IPS-NIHi7 (cell line): ENCODE data around the gene DDOST.

Experiments
- DNase-seq: peaks from one replicate; pipeline ENCODE4 v3.0.0; 2012; ENCODE audit warnings: mixed read lengths; ENCODE audit errors: extremely low spot score

Gene DDOST

GRCh38 chr1:20660847-20661206, 342 bp downstream of the DDOST start:
- no peak for DNase-seq

- no peak for DNase-seq
These were observed 806 bp downstream of the DDOST start for GRCh38 chr1:20660363-20660762.

- no peak for DNase-seq
These were observed 2.8 kb downstream of the DDOST start for GRCh38 chr1:20658166-20658915.

DNA sequence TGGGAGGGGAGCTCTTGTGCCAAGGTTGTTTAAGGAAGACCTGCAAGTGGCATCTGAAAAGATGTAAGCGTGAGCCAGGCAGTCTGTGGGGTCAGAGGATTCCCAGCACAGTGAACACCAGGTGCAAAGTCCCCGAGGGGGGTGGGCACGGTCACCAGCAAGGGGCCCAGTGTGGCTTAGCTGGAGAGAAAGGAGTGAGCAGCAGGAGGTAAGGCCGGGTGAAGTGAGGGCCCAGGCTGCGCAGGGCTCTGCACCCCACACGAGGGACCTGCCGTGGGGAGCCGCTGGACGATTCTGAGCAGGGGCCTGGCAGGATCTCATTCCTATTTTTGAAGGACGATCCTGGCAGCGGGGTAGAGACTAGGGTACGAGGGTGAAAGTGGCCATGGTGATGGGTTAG, 4.1 kb downstream of the DDOST start:
- DNase-seq: no peak

- DNase-seq: peak; percentile 67
These were observed 7.0 kb downstream of the DDOST start for GRCh38 chr1:20654104-20654690.

DNA sequence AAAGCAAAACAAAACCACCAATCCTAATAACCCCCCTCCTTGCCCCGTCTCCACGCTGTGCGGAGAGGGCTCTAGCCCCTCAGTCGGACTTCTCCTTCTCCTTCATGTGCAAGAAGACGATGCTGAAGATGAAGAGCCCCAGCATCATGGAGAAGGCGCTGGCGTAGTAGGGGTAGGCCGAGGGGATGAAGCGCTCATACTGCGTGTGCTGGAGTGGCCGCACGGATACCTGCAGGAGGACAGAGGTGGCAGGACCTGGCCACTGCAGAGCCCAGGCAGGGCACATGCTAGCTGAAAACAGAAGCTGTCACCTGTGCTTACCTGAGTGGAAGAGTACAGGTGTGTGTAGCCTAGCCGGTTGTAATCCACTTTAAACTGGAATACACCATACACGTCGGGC, 8.9 kb downstream of the DDOST start:
- DNase-seq: no peak

DNA sequence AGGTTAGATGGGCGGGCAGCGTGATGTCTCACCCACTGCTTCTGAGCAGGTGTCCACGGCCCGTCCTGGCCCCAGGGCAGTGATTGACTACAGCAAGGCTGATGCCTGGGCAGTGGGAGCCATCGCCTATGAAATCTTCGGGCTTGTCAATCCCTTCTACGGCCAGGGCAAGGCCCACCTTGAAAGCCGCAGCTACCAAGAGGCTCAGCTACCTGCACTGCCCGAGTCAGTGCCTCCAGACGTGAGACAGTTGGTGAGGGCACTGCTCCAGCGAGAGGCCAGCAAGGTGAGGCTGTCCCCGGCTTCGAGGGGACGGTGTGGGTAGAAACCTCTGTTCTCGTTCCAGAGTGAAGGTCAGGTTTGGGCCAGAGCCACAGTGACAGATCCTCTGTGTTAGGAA, 12.2 kb downstream of the DDOST start:
- DNase-seq: no peak

GRCh38 chr1:20648438-20648837, 12.7 kb downstream of the DDOST start:
- DNase-seq: no peak

- no peak for DNase-seq
These were observed 15.8 kb downstream of the DDOST start for GRCh38 chr1:20645414-20645813.

DNA sequence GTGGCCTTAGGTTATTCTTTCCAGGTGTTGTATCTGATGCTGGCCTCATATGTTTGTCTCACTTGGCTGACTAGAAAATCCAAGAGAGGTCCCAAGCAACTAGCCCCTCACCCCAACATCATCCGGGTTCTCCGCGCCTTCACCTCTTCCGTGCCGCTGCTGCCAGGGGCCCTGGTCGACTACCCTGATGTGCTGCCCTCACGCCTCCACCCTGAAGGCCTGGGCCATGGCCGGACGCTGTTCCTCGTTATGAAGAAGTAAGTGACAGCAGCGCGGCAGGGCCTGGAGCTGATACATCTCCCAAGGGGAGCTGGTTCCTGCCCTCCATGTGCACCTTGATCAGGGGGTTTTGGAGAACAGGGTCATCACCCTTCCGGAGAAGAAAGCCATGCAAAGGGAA, 16.8 kb downstream of the DDOST start:
- DNase-seq: no peak

- DNase-seq: no peak
These were observed 18.1 kb downstream of the DDOST start for GRCh38 chr1:20643080-20643479.

GRCh38 chr1:20641975-20642374, 19.2 kb downstream of the DDOST start:
- DNase-seq: no peak

DNA sequence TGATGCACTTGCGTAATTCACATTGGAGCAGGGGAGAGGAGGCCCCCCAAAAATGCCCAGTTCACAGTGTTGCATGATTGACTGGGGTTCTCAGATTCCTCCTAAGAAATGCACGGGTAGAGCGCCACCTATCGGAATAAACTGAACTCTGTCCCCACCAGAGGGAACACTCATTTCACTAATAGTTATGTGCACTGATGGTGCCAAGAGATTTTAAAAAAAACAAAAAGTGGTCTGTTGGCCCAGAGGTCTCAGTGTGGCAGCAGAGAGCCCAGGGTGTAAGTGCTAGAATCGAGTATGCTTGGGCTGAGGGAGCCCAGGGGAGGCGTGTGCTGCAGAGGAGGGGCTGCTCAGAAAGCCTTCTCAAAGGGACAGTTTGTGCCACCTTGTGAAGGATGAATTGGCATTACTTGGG, 21.0 kb downstream of the DDOST start:
- DNase-seq: peak; percentile 63

DNA sequence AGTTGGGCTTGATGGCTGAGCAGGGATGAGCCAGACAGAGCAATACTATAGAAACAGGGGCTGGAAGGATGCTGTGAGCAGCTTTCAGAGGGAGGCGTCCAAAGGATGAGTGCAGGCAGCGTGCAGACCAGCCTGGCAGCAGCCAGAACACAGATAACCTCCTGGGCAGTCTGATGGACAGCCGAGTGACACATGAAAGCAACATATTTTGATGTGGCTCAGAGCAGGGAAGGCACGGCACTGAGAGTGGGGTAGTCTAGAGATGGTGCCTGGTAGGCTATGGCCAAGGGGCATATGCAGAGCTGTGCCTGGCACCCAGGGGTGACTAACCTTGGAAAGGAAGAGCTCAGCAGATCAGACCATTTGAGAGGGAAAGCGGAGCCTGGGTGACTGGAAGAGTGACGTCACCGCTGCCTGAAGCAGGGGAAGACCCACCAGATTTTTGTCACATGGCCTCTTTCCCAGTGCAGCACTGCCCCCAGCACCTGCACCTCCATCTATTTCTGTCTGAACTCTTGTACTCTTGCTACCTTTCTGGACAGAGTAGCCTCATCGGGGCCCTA, 24.3 kb downstream of the DDOST start:
- DNase-seq: no peak

DNA sequence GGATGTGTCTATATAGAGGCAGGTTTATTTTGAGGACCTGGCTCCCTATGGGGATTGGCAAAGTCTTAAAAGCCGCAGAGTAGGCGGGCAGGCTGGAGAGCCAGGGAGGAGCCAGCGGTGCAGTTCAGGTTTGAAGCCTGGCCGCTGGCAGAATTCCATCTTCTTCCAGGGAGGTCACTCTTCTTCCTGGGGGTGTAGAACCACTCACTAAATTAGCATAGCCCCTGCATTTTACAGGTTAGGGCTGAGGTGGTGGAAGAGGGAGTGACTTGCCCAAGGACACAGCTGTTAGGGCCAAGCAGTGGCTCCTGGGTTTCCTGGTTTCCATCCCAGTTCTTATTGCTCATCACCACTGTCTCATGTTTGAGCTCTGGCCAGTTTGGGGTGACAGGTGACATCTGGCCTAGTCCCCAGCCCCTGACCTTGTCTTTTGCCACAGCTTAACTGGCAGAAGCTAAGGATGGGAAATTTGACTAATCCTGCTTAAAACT, 26.5 kb downstream of the DDOST start:
- DNase-seq: peak; percentile 64

GRCh38 chr1:20634065-20634593, 27.0 kb downstream of the DDOST start:
- DNase-seq: no peak

DNA sequence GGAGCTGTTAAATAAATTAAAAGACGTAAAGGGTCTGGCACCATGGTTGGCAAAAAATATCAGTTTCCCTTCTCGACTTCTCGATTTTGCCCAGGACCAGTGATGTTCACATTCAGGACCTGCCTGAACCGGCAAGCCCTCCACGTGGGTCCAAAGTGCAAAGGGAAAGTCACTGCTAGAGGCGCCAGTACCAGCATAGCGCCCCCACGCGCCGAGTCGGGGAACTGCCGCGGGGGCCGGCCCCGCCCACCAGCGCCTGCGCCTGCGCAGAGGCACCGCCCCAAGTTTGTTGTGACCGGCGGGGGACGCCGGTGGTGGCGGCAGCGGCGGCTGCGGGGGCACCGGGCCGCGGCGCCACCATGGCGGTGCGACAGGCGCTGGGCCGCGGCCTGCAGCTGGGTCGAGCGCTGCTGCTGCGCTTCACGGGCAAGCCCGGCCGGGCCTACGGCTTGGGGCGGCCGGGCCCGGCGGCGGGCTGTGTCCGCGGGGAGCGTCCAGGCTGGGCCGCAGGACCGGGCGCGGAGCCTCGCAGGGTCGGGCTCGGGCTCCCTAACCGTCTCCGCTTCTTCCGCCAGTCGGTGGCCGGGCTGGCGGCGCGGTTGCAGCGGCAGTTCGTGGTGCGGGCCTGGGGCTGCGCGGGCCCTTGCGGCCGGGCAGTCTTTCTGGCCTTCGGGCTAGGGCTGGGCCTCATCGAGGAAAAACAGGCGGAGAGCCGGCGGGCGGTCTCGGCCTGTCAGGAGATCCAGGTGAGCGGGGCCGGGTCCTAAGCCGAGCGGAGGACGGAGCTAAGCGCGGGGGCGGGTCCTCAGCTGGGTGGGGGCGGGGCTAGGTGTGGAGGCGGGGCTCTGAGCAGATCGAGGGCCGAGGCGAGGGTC, 27.7 kb downstream of the DDOST start, which contains the start of gene PINK1:
Gene PINK1 (plus strand): TSS at position 269 of the 875 bp plus-strand sequence. CDS start 91 bp downstream, at position 360.
- peak; percentile 96 for DNase-seq

GRCh38 chr1:20632386-20632785, 28.8 kb downstream of the DDOST start:
- no peak for DNase-seq

GRCh38 chr1:20630729-20631128, 30.4 kb downstream of the DDOST start:
- no peak for DNase-seq

DNA sequence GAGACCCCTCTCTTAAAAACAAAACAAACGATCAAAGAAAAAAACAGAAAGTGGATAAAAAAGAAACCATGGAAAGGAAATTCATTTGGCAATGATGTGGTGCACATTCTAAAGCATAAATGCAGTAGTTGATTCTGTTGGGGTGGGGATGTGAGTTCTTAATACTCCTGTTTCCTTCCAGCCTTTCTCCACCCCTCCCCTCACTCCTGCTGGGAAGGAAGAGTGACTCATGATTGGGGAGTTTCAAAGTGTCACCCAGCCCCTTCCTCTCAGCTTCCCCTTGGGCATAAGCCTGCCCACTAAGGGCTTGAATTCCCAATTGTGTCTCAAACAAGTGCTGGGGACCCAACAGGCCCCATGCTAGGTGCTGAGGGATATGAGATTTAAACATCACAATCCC, 34.6 kb downstream of the DDOST start:
- DNase-seq: no peak

- DNase-seq: no peak
These were observed 35.1 kb downstream of the DDOST start for GRCh38 chr1:20626098-20626427.
